ENCODE results near the gene TGFBRAP1.

Gene TGFBRAP1

GRCh38 chr2:105235388-105236059, 94.0 kb downstream of the TGFBRAP1 start:
- peak; percentile 58 to 92 for DNase-seq

- no peak for DNase-seq
These were observed 98.3 kb downstream of the TGFBRAP1 start for GRCh38 chr2:105231232-105231619.

- no peak for DNase-seq
These were observed 105.1 kb downstream of the TGFBRAP1 start for GRCh38 chr2:105224444-105224843.

- no peak for DNase-seq
These were observed 108.9 kb downstream of the TGFBRAP1 start for GRCh38 chr2:105220604-105221003.

- no peak for DNase-seq
These were observed 113.8 kb downstream of the TGFBRAP1 start for GRCh38 chr2:105215586-105216192.

All from NCI-H526 (cell line).